ENCODE results near the gene USP9X.
"Not testable (repeated sequence)": the region's sequence is repeated elsewhere in the genome, so short reads cannot be mapped to it uniquely, and the experiment has no call there.

Gene USP9X

DNA sequence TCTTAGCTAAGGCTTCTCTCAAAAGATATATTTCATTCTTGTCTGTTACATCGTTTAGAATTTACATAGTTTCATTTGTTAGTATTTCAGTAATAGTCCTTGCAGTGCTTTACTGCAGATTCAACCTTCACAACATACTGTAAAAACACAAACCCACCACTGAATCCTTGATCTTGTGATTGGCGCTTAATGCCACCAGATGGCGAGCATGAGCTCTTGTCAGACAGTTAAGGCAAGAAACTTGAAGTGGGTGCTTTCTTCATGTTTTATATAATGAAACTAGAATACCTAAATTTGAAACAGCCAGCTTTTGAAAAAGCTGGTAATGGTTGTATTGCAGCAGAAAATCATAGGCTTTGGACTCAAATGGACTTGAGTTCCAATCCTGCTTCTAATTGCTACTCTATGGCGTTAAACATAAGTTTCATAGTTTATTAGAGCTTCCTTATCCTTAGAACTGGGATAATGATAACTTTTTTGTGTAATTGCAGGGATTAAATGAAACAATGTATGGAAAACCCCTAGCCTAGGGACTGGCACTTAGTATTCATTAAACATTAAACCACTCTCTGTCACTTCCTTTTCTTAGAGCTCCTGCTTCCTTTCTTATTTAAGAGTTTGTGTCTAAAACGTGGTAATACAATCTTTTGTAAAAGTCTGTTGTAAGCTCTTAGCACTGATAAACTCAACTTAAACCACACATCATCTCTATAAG lies 95.1 kb downstream of the USP9X start:
- Mint-ChIP-seq H3K4me1 (ENCODE audit: low read depth) (peaks cover 49% of the 10 kb centered on the region), H3K27ac (peak overlapping the region; percentile 57), H3K27me3 (no peaks in the 10 kb centered on the region), H3K36me3 (ENCODE audit: low read depth) (peaks cover 35% of the 10 kb centered on the region), H3K4me3 (no peak overlapping the region), H3K9me3 (no peaks in the 10 kb centered on the region)

DNA sequence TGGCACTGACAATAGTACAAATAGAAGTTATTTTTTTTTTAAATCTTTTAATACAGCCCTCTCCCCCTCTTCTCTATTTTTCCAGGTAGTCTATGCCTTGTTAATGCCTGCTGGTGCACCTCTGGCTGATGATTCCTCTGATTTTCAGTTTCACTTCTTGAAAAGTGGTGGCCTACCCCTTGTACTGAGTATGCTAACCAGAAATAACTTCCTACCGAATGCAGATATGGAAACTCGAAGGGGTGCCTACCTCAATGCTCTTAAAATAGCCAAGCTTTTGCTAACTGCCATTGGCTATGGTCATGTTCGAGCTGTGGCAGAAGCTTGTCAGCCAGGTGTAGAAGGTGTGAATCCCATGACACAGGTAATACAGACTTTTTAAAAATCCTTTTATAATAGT lies 99.1 kb downstream of the USP9X start:
- Mint-ChIP-seq H3K4me3 (no peak overlapping the region), H3K27me3 (no peaks in the 10 kb centered on the region), H3K9me3 (no peaks in the 10 kb centered on the region), H3K27ac (no peak overlapping the region), H3K36me3 (ENCODE audit: low read depth) (peaks cover 38% of the 10 kb centered on the region), H3K4me1 (ENCODE audit: low read depth) (peaks cover 30% of the 10 kb centered on the region)

DNA sequence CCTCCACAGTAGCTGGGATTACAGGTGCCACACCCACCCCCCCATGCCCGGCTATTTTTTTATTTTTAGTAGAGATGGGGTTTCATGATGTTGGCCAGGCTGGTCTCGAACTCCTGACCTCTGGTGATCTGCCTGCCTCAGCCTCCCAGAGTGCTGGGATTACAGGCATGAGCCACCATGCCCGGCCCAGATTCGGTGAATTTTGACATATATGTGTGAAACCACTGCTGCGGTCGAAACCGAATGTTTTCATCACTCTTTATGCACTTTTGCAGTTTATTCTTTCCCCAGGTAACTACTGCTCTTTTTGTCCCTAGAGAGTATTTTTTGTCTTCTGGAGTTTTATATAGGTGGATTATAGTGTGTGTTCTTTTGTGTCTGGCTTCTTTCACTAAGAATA lies 101.7 kb downstream of the USP9X start:
- Mint-ChIP-seq H3K36me3 (ENCODE audit: low read depth) (peaks cover 53% of the 10 kb centered on the region), H3K27ac (peak overlapping the region; percentile 5), H3K4me1 (ENCODE audit: low read depth) (peaks cover 14% of the 10 kb centered on the region)
- not testable (repeated sequence) for H3K9me3 Mint-ChIP-seq, H3K27me3 Mint-ChIP-seq, H3K4me3 Mint-ChIP-seq

DNA sequence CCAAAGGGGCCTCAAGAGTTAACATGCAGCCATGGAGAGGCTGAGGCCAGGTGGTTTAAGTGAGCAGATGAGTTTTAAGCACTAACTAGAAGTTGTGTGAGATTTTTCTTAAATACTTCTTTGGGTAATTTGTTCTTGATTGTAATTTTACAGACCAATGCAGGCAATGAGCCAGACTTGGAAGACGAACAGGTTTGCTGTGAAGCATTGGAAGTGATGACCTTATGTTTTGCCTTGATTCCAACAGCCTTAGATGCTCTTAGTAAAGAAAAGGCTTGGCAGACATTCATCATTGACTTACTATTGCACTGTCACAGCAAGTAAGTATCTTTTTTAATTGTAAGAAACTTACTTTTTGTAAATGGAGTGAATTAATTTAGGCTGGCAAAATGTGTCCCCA lies 103.9 kb downstream of the USP9X start:
- Mint-ChIP-seq H3K9me3 (no peaks in the 10 kb centered on the region), H3K27ac (no peak overlapping the region), H3K4me3 (no peak overlapping the region), H3K4me1 (ENCODE audit: low read depth) (peaks cover 3% of the 10 kb centered on the region), H3K36me3 (ENCODE audit: low read depth) (peaks cover 61% of the 10 kb centered on the region), H3K27me3 (no peaks in the 10 kb centered on the region)

DNA sequence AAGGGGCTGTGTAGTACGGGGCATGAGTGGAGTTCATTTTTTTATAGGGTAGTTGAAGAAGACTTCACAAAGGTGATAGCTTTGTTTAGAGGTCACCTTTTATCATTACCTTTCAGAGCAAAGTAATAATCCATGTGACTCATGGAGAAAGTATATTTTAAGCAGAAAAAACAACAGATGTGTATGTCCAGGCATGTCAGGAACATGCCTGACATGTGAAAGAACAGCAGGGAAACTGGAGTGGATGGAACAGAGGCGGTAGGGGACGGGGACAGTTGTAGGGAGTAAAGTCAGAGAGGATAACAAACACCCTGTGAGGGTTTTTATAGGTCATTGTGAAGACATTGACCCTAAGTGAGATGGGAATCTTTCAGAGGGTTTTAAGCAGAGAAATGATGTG lies 107.6 kb downstream of the USP9X start:
- Mint-ChIP-seq H3K4me3 (no peak overlapping the region), H3K27ac (peak overlapping the region; percentile 71), H3K36me3 (ENCODE audit: low read depth) (peaks cover 43% of the 10 kb centered on the region), H3K9me3 (no peaks in the 10 kb centered on the region), H3K4me1 (ENCODE audit: low read depth) (no peaks in the 10 kb centered on the region), H3K27me3 (no peaks in the 10 kb centered on the region)

DNA sequence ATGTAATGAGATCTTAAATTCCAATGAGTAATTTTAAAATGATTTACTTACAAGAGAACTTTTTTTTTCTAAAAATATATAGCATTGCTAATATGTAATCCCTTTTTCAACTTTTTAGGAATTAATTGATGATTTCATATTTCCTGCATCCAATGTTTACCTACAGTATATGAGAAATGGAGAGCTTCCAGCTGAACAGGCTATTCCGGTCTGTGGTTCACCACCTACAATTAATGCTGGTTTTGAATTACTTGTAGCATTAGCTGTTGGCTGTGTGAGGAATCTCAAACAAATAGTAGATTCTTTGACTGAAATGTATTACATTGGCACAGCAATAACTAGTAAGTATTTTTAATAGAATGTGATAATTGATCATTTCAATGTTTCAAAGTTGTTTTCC lies 113.2 kb downstream of the USP9X start:
- Mint-ChIP-seq H3K36me3 (ENCODE audit: low read depth) (peaks cover 36% of the 10 kb centered on the region), H3K4me1 (ENCODE audit: low read depth) (no peaks in the 10 kb centered on the region), H3K9me3 (no peaks in the 10 kb centered on the region), H3K27ac (no peak overlapping the region), H3K27me3 (no peaks in the 10 kb centered on the region), H3K4me3 (no peak overlapping the region)

DNA sequence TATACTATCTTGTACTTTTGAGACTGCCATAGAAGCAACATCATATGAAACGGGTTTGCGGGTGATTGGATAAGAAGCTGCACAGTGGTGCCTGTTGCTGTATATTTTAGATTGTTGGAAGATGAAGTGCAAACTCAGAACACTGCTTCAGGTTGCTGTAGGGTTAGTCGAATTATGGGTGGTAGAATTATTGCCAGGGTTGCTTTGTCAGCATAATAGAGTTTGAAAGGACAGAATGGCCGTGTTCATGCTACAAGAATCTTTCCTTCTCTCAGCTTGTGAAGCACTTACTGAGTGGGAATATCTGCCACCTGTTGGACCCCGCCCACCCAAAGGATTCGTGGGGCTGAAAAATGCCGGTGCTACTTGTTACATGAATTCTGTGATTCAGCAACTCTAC lies 115.5 kb downstream of the USP9X start:
- Mint-ChIP-seq H3K27ac (no peak overlapping the region), H3K36me3 (ENCODE audit: low read depth) (peaks cover 59% of the 10 kb centered on the region), H3K4me3 (no peak overlapping the region), H3K27me3 (no peaks in the 10 kb centered on the region), H3K4me1 (ENCODE audit: low read depth) (no peaks in the 10 kb centered on the region), H3K9me3 (peaks cover 4% of the 10 kb centered on the region)

DNA sequence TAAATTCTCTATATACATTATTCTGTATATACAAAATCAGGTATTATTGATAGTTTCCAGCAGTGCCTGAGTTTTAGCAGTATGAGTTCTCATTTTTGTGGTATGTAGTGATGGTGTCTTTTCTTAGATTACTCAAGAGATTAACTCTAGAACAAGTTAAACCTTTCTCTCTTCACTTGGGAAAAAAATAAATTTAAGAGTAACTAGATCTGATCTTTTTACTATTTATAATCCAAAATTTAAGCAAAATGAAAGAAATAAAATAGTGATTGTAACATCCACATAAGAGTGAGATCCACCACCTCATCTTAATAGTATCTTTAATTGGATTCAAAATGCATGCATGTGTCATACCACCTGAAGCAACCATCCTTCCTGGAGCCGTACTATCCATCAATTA lies 124.6 kb downstream of the USP9X start:
- peaks cover 67% of the 10 kb centered on the region for H3K36me3 Mint-ChIP-seq (ENCODE audit: low read depth)
- no peaks in the 10 kb centered on the region for H3K4me1 Mint-ChIP-seq (ENCODE audit: low read depth)
- peaks cover 11% of the 10 kb centered on the region for H3K9me3 Mint-ChIP-seq
- H3K4me3 Mint-ChIP-seq: no peak overlapping the region
- no peaks in the 10 kb centered on the region for H3K27me3 Mint-ChIP-seq
- H3K27ac Mint-ChIP-seq: no peak overlapping the region

DNA sequence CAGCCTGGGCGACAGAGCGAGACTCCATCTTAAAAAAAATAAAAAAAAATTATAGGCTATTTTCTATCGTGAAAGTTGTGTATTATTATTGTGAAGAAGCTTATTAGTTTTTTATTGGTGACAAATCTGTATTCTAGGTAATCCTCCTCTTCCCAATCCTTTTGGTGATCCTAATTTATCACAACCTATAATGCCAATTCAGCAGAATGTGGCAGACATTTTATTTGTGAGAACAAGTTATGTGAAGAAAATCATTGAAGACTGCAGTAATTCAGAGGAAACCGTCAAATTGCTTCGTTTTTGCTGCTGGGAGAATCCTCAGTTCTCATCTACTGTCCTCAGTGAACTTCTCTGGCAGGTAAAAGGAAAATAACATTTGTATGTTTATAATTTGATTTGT lies 139.4 kb downstream of the USP9X start:
- H3K9me3 Mint-ChIP-seq: no peaks in the 10 kb centered on the region
- H3K4me3 Mint-ChIP-seq: no peak overlapping the region
- no peaks in the 10 kb centered on the region for H3K27me3 Mint-ChIP-seq
- H3K36me3 Mint-ChIP-seq (ENCODE audit: low read depth): peaks cover 45% of the 10 kb centered on the region
- no peak overlapping the region for H3K27ac Mint-ChIP-seq
- H3K4me1 Mint-ChIP-seq (ENCODE audit: low read depth): no peaks in the 10 kb centered on the region

DNA sequence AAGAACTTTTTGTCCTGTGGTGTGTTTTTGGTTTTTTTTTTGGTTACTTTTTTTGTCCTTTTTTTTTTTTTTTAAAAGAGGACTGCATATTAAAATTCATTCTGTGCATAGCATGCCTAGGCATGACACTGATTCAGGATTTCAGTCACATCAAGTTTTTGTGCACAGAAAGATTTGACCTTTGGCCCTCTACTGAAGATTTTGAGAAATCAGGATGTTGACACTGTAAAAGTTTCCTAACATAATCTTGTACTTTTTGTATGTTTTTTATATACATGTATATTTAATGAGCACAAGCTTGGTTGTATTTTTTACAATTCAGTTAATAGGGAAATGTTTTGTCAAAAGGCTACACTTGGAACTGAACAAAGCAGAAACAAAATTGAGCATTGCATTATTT lies 148.7 kb downstream of the USP9X start:
- Mint-ChIP-seq H3K9me3 (no peaks in the 10 kb centered on the region), H3K27me3 (no peaks in the 10 kb centered on the region), H3K4me3 (no peak overlapping the region), H3K4me1 (ENCODE audit: low read depth) (peaks cover 17% of the 10 kb centered on the region), H3K27ac (no peak overlapping the region), H3K36me3 (ENCODE audit: low read depth) (peaks cover 14% of the 10 kb centered on the region)

DNA sequence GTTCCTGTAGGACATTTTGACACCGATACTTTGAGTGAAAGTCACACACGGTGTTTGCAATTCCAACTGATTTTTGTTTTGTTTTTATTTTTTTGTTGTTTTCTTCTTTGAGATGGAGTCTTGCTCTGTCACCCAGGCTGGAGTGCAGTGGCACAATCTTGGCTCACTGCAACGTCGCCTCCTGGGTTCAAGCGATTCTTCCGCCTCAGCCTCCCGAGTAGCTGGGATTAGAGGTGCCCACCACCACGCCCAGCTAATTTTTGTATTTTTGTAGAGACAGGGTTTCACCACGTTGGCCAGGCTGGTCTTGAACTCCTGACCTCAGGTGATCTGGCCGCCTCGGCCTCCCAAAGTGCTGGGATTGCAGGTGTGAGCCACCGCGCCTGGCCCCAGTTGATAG lies 149.2 kb downstream of the USP9X start:
- Mint-ChIP-seq H3K36me3 (ENCODE audit: low read depth) (peaks cover 12% of the 10 kb centered on the region), H3K4me1 (ENCODE audit: low read depth) (peaks cover 17% of the 10 kb centered on the region)
- not testable (repeated sequence) for H3K9me3 Mint-ChIP-seq, H3K27ac Mint-ChIP-seq, H3K27me3 Mint-ChIP-seq, H3K4me3 Mint-ChIP-seq

DNA sequence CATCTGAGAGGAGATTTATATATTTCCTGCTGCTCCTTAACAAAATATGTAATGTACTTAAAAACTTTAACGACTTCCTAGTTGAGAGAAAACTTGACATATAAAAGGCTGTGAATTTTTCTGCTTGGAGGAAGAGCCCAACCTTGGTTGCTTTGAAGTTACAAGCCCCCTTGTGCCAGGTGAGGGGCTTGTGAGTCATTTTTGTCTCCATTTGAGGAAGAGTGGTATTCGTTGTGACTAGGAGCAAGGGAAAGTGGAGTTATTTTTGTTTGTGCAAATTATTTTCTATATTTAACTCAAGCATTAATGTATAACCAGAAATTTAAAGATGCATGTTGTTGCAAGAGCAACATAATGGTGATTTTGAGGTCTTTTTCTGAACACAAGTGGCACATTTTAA lies 149.7 kb downstream of the USP9X start:
- H3K36me3 Mint-ChIP-seq (ENCODE audit: low read depth): peaks cover 10% of the 10 kb centered on the region
- H3K27ac Mint-ChIP-seq: no peak overlapping the region
- peaks cover 17% of the 10 kb centered on the region for H3K4me1 Mint-ChIP-seq (ENCODE audit: low read depth)
- H3K4me3 Mint-ChIP-seq: no peak overlapping the region
- H3K9me3 Mint-ChIP-seq: no peaks in the 10 kb centered on the region
- no peaks in the 10 kb centered on the region for H3K27me3 Mint-ChIP-seq

DNA sequence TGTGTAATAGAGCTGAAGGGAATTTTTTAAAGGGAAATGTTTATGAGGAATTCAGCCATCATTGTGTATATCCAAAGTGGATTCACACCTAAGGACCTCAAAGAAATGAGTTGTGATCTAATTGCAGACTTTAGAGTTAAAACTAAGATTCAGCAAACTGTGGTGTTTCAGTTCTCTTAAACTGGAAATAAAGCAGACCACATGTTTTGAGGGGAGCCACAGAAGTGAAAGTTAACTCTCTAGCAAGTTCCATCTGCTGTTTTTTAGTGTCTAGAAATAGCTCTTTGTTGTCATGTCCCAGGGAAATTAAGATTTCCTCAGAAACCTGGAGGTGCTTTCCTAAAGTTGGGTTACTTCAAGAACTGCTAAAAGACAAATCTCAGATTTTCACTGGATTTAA lies 151.4 kb downstream of the USP9X start:
- Mint-ChIP-seq H3K36me3 (ENCODE audit: low read depth) (peaks cover 9% of the 10 kb centered on the region), H3K4me3 (no peak overlapping the region), H3K27ac (no peak overlapping the region), H3K27me3 (no peaks in the 10 kb centered on the region), H3K9me3 (no peaks in the 10 kb centered on the region), H3K4me1 (ENCODE audit: low read depth) (peaks cover 17% of the 10 kb centered on the region)

DNA sequence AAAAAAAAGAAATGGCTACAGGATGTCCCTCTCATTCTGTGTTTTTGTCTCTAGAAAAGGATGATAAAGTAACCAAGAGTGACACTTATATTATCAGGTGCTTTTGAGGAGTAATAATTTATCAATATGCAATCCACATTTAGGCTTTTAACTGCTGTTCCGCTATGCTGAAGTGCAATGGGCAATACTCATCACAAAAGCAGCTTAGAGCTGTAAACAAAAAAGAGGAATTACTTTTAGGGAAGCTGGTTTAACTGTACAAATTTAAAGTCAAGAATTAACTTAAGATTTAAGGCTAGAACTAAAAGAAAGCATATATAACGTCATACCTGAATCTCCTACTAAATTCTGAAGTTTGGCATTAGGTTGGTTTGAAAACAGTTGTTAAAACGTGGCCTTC lies 155.3 kb downstream of the USP9X start:
- H3K9me3 Mint-ChIP-seq: no peaks in the 10 kb centered on the region
- no peaks in the 10 kb centered on the region for H3K27me3 Mint-ChIP-seq

DNA sequence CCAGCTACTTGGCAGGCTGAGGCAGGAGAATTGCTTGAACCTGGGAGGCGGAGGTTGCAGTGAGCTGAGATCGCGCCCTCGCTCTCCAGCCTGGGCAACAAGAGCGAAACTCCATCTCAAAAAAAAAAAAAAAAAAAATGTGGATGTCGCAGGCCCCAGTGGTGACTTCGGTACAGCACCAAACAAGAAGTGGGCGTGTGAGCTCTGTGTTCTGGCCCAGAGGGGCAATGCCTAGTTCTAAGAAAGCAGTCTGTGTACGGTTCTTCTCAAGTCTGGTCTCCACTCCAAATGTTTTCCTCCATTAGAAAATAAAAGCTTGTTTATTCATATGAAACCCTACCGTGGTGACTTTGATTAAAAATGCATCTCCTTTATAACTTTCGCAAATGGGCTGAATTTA lies 156.7 kb downstream of the USP9X start:
- Mint-ChIP-seq H3K27ac (no peak overlapping the region), H3K4me3 (no peak overlapping the region), H3K9me3 (no peaks in the 10 kb centered on the region), H3K4me1 (ENCODE audit: low read depth) (peaks cover 6% of the 10 kb centered on the region), H3K36me3 (ENCODE audit: low read depth) (no peaks in the 10 kb centered on the region), H3K27me3 (no peaks in the 10 kb centered on the region)

More for the DNA sequence above, 155.3 kb downstream of the USP9X start:
- Mint-ChIP-seq H3K4me1 (ENCODE audit: low read depth) (peaks cover 10% of the 10 kb centered on the region), H3K36me3 (ENCODE audit: low read depth) (no peaks in the 10 kb centered on the region), H3K4me3 (no peak overlapping the region), H3K27ac (no peak overlapping the region)

DNA sequence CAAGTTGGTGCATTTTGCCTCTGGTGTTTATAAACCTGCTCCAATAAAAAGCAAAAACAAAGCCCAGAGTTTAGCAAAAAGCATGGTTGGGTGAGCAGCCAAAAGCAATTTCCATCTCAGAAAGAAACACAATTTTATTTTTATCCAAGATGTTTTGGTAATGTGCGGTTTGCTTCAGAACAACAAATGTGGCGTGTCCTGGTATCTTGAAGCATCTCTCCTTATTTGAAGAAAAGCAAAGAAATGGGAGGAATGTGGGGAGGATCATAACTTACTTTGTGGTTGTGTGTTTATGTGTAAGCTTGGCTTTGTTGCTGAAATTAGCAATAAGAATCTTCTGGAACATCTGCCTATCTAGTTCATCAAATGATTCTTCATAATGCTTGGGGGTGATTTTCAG lies 160.4 kb downstream of the USP9X start:
- Mint-ChIP-seq H3K27ac (no peak overlapping the region), H3K4me1 (ENCODE audit: low read depth) (no peaks in the 10 kb centered on the region), H3K4me3 (no peak overlapping the region), H3K36me3 (ENCODE audit: low read depth) (no peaks in the 10 kb centered on the region), H3K9me3 (no peaks in the 10 kb centered on the region), H3K27me3 (no peaks in the 10 kb centered on the region)

Data from stimulated activated naive CD8-positive, alpha-beta T cell treated with anti-CD3 and anti-CD28 coated beads, Interleukin-15, Interleukin-2, amounts not matched to agents 100 ng/mL and 50 ng/mL, for 24 hours (primary cell).